GM10266 (cell line): Measurements from ENCODE around the gene MPP1.

ENCODE experiments used
- DNase-seq: peaks from one replicate; pipeline ENCODE4 v3.0.0; 2012; ENCODE audit errors: extremely low spot score
- CTCF ChIP-seq: IDR thresholded peaks from 2 replicates; pipeline ENCODE4 v1.5.1; 2012; ENCODE audit warnings: mild to moderate bottlenecking, low read depth; ENCODE audit not compliant: control insufficient read depth, insufficient read depth; ENCODE audit errors: missing control alignments

MPP1 gene

GRCh38 chrX:154774622-154775021, 30.7 kb downstream of the MPP1 start:
- no peak for TF ChIP-seq CTCF
- DNase-seq = no peak

- no peak for TF ChIP-seq CTCF
- DNase-seq = peak; percentile 91
These were observed 42.6 kb downstream of the MPP1 start, which contains the start of gene DKC1 for GRCh38 chrX:154762537-154763296. DKC1 (plus strand) TSS chrX:154762864; CDS start chrX:154762966, 102 bp downstream.

GRCh38 chrX:154761977-154762536, 43.2 kb downstream of the MPP1 start:
- no peak for TF ChIP-seq CTCF
- DNase-seq = no peak

GRCh38 chrX:154758696-154759095, 46.6 kb downstream of the MPP1 start:
- no peak for DNase-seq

GRCh38 chrX:154751669-154752271, 53.5 kb downstream of the MPP1 start:
- DNase-seq = no peak
- no peak for TF ChIP-seq CTCF

More at GRCh38 chrX:154758696-154759095, 46.6 kb downstream of the MPP1 start:
- TF ChIP-seq CTCF = no peak

- DNase-seq = no peak
- no peak for TF ChIP-seq CTCF
These were observed 54.0 kb downstream of the MPP1 start for GRCh38 chrX:154751203-154751668.
